PFSK-1 (cell line): ENCODE measurements around the gene ZCWPW2.

Experiments
- FOXP2 ChIP-seq: optimal IDR thresholded peaks from 2 replicates; pipeline ENCODE3; 2011; ENCODE audit warnings: borderline replicate concordance, control low read depth, inconsistent platforms; ENCODE audit not compliant: insufficient read depth; ENCODE audit errors: extremely low read length, extremely low read depth
- POLR2AphosphoS5 ChIP-seq: IDR thresholded peaks from 2 replicates; pipeline ENCODE4 v1.6.1; 2012; ENCODE audit warnings: low read depth, mild to moderate bottlenecking, control low read depth, low read length, moderate library complexity
- SIN3A ChIP-seq: IDR thresholded peaks from 2 replicates; pipeline ENCODE4 v1.6.1; 2012; ENCODE audit warnings: mild to moderate bottlenecking, low read length, moderate library complexity, borderline replicate concordance; ENCODE audit not compliant: insufficient read depth
- TAF1 ChIP-seq: IDR thresholded peaks from 2 replicates; pipeline ENCODE4 v1.6.1; 2012; ENCODE audit warnings: low read length, control low read depth, borderline replicate concordance; ENCODE audit not compliant: insufficient read depth
- TF ChIP-seq, protein P1 (sequence below), 2 experiments: IDR thresholded peaks; 2 replicates each; pipeline versions ENCODE4 v1.6.1 to v1.8.0; 2011 to 2012; ENCODE audit warnings: low read depth in 2 of 2, low read length in 2 of 2, control low read depth in 1 of 2, inconsistent platforms in 1 of 2, mild to moderate bottlenecking in 1 of 2, moderate library complexity in 1 of 2; ENCODE audit not compliant: insufficient read depth in 1 of 2

Gene ZCWPW2

DNA sequence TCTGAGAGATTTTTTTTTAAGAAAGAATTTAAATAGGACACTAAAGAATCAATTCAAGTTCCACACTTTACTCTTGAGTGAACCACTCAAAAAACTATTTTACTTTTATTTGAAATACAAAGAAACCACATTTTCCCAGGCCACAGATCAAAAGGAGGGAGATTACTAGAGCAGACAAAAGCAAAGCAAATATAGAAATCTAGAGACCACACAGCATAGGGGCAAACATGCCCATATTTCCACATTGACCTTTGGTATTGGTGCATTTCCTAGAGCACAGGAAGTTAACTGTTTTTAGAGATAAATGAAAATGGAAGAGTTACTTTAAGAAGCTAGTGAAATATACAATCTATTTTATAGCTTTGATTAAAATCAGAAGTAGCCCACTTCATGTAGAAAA, 27.5 kb upstream of the ZCWPW2 start:
- TF ChIP-seq TAF1 (no peak), FOXP2 (no peak), SIN3A (no peak), POLR2AphosphoS5 (no peak)
- TF ChIP-seq, protein P1, sequence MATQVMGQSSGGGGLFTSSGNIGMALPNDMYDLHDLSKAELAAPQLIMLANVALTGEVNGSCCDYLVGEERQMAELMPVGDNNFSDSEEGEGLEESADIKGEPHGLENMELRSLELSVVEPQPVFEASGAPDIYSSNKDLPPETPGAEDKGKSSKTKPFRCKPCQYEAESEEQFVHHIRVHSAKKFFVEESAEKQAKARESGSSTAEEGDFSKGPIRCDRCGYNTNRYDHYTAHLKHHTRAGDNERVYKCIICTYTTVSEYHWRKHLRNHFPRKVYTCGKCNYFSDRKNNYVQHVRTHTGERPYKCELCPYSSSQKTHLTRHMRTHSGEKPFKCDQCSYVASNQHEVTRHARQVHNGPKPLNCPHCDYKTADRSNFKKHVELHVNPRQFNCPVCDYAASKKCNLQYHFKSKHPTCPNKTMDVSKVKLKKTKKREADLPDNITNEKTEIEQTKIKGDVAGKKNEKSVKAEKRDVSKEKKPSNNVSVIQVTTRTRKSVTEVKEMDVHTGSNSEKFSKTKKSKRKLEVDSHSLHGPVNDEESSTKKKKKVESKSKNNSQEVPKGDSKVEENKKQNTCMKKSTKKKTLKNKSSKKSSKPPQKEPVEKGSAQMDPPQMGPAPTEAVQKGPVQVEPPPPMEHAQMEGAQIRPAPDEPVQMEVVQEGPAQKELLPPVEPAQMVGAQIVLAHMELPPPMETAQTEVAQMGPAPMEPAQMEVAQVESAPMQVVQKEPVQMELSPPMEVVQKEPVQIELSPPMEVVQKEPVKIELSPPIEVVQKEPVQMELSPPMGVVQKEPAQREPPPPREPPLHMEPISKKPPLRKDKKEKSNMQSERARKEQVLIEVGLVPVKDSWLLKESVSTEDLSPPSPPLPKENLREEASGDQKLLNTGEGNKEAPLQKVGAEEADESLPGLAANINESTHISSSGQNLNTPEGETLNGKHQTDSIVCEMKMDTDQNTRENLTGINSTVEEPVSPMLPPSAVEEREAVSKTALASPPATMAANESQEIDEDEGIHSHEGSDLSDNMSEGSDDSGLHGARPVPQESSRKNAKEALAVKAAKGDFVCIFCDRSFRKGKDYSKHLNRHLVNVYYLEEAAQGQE (IDR thresholded peaks at IDR 0.05; ENCODE audit: insufficient read depth in 1 of 2, low read depth in 2 of 2, low read length in 2 of 2): no peak

DNA sequence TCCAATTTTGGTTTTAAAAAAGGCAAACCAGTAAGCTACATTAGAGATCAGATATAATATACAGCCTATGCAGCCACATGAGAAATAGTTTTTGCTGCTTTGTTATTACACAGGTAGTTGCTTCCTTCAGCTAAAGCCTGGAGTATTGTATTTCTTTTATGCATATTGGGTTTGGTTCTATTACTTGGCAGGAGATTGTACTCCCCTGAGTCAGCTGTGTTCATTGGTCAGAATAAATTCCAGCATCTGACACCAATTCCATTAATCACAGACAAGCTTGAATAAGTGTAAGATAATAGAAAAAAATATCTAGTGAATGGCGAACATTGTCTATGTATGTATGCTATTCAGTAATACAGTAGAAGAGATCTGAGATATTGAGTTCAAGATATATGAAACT, 26.1 kb upstream of the ZCWPW2 start:
- TF ChIP-seq TAF1: no peak
- no peak for TF ChIP-seq POLR2AphosphoS5
- TF ChIP-seq, protein P1 (IDR thresholded peaks at IDR 0.05; ENCODE audit: insufficient read depth in 1 of 2, low read depth in 2 of 2, low read length in 2 of 2): no peak
- no peak for TF ChIP-seq FOXP2

DNA sequence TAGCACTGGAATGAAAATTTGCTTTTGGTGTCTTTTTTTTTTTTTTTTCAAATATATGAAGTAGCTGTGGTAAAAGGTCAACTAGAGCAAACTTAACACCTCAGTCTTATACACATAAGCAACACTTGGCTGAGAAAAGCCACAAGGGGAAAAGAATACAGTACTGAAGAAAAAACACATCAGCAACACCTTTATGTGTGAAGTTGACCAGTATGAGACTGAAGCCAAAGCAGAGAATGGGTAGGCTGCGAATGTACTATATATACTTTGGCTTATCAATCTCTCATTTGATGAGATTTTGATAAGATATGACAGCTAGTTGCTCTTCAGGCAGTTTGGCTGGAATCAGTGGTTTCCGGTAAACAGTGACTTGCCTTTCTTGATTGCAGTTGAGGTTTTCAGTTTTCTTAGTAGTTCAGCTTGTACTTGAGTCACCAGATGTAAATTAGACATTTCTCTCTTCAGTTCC, 22.0 kb upstream of the ZCWPW2 start:
- TF ChIP-seq, protein P1 (IDR thresholded peaks at IDR 0.05; ENCODE audit: insufficient read depth in 1 of 2, low read depth in 2 of 2, low read length in 2 of 2): no peak
- TF ChIP-seq SIN3A: no peak
- TF ChIP-seq POLR2AphosphoS5: no peak
- no peak for TF ChIP-seq FOXP2
- no peak for TF ChIP-seq TAF1

DNA sequence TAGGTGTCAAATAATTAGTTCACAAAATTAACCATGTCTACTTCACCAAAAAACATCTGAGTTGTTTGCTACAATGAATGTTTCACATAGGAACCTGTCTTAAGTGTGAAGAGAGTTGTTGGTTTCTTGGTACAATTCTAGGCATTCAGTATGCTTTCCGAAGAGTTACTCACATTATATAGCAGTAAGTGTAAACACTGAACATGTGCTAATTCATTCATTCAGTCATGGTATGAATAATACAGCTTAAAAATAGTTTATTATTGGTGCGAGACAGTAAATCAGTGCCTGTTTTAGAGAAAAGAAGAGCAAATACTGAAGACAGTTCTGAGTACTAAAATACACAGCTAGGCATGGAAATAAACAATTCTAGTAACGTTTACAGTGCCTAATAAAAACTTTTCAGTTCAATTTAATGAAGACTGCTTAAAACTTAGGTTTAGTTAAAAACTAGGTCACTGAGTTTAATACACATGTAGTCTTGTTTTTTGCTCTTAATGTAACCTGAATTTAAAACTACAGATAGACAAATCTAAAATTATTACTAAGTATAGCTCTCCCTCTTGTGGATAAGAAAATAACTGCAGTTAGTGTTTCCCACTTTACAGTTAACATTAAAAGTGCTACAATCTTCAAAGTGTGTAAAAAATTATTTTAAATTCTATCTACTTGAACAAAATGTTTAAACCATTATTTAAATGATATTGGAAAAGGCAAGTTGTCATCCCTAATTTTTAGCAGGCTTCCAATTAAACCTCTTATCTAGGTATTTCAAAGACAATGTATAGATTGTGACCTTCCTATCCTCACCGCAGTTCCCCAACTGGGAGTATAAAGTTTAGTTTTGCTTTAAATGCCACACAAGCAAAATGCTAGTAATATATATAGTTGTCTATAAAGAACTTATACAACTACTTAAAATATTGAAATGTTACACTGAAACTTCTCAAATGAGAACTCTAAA, 20.1 kb upstream of the ZCWPW2 start:
- TF ChIP-seq, protein P1 (IDR thresholded peaks at IDR 0.05; ENCODE audit: insufficient read depth in 1 of 2, low read depth in 2 of 2, low read length in 2 of 2): no peak
- TF ChIP-seq FOXP2 (no peak), TAF1 (no peak), SIN3A (no peak), POLR2AphosphoS5 (no peak)
